Subcutaneous abdominal adipose tissue (tissue), 5 donors: Measurements from ENCODE around the gene MN1.
A peak's percentile ranks its signal among the peaks of the same experiment; 100 is the strongest.

Experiments used
- H3K27ac ChIP-seq: one replicate; pipeline ENCODE4 v1.7.0; 2013; ENCODE audit warnings: low read depth, mild to moderate bottlenecking, inconsistent platforms, low read length, moderate library complexity
- H3K27me3 ChIP-seq, 5 donors: one replicate each; pipeline ENCODE4 v1.7.0; 2013; ENCODE audit warnings: low read length in 5 of 5, inconsistent platforms in 1 of 5; ENCODE audit not compliant: control insufficient read depth in 5 of 5, insufficient read depth in 4 of 5
- H3K36me3 ChIP-seq, 5 donors: one replicate each; pipeline ENCODE4 v1.7.0; 2013; ENCODE audit warnings: low read length in 5 of 5; ENCODE audit not compliant: control insufficient read depth in 5 of 5, insufficient read depth in 5 of 5
- H3K4me1 ChIP-seq, 5 donors: one replicate each; pipeline ENCODE4 v1.7.0; 2013; ENCODE audit warnings: low read length in 5 of 5, mild to moderate bottlenecking in 3 of 5, moderate library complexity in 1 of 5; ENCODE audit not compliant: control insufficient read depth in 5 of 5, insufficient read depth in 5 of 5
- H3K4me3 ChIP-seq, 5 donors: one replicate each; pipeline ENCODE4 v1.7.0; 2013; ENCODE audit warnings: low read length in 5 of 5, low read depth in 1 of 5
- H3K9ac ChIP-seq, 5 donors: one replicate each; pipeline ENCODE4 v1.7.0; 2013; ENCODE audit warnings: low read length in 5 of 5, mild to moderate bottlenecking in 4 of 5, moderate library complexity in 3 of 5
- H3K9me3 ChIP-seq, 5 donors: one replicate each; pipeline ENCODE4 v1.7.0; 2013; ENCODE audit warnings: low read length in 5 of 5; ENCODE audit not compliant: control insufficient read depth in 5 of 5
- donor health status: healthy.
- donor health status: healthy.
- donor health status: healthy.
- donor health status: healthy.
- donor health status: healthy.

The MN1 gene

DNA sequence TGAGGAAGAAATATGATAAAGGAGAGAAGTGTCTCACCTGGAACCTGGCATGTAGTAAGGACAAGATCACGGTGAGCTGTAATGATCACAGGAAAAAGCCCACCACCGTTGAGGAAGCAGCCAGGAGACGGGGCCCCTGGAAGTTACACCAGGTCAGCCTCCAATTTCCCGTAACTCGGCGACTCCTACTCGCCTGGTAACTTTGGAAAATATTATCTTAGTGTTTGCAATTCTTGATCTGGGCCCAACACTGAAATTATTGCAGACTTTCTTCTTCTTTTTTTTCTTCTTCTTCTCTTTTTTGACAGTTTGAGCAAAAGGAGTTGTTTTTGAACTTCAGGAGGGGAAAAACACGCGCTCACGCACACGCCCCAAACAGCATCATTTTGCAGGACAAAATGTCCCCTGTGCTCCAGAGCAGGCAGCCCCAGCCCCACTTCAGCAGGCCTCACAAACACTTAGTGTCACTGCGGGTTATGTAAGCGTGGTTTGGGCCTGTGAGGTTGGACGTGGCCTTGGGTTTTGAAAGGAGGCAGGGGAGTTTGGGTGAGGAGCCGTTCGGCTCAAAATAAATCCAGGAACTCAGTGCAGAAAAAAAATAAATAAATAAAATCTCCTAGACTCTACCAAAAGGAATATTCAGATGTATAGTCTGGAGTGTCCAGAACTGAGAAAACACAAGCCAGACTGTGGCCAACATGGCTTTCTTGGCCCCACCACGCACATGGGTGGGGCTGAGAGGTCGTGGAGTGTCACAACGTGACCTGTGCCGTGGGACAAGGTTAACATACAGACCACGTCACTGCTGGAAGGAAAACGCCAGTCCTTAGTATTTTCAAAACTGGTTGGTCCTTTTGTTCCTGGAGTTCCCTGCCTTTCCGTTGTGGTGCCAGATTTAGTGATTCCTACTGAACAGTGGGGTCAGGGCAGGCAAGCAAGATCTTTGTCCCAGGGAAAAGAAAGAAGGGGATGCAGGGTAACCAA is 26.3 kb upstream of the MN1 start:
- Histone ChIP-seq H3K27me3 (no peaks in the 10 kb centered on the region), H3K4me3 (no peak overlapping the region), H3K27ac (no peak overlapping the region)

DNA sequence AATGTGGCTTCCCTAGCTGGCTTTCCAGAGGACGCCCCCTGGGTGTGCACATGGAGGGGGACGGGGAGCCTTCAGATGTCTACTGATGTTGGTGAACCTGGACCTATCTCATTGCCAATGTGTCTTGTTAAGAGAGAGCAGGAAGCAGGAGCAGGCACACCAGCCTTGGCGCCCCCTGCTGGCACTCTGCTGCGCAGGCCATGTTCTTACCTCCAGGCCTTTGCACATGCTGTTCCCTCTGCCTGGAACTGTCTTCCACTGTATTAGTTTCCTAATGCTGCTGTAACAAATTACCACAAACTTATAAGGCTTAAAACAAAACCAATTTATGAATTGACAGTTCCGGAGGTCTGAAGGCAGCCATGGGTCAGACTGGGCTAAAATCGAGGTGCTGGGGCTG is 23.6 kb upstream of the MN1 start:
- Histone ChIP-seq H3K27me3 (no peaks in the 10 kb centered on the region), H3K4me3 (no peak overlapping the region), H3K4me1 (peaks cover 0 to 6% (median 0%) of the 10 kb centered on the region in 5 donors), H3K9ac (no peak overlapping the region), H3K27ac (no peak overlapping the region), H3K36me3 (no peaks in the 10 kb centered on the region), H3K9me3 (no peaks in the 10 kb centered on the region)

More for the DNA sequence above, 26.3 kb upstream of the MN1 start:
- no peaks in the 10 kb centered on the region for H3K36me3 ChIP-seq
- H3K9ac ChIP-seq, result no peak overlapping the region
- H3K4me1 ChIP-seq, result peaks cover 0 to 6% (median 0%) of the 10 kb centered on the region in 5 donors
- H3K9me3 ChIP-seq, result no peaks in the 10 kb centered on the region

GRCh38 chr22:27823221-27823620 is 21.7 kb upstream of the MN1 start:
- H3K9ac ChIP-seq, result no peak overlapping the region
- peaks cover 0 to 6% (median 0%) of the 10 kb centered on the region in 5 donors for H3K4me1 ChIP-seq
- H3K27me3 ChIP-seq, result no peaks in the 10 kb centered on the region
- H3K27ac ChIP-seq, result no peak overlapping the region
- H3K9me3 ChIP-seq, result no peaks in the 10 kb centered on the region
- no peaks in the 10 kb centered on the region for H3K36me3 ChIP-seq
- no peak overlapping the region for H3K4me3 ChIP-seq

- no peaks in the 10 kb centered on the region for H3K9me3 ChIP-seq
- H3K4me3 ChIP-seq, result no peak overlapping the region
- no peaks in the 10 kb centered on the region for H3K36me3 ChIP-seq
- H3K27me3 ChIP-seq, result no peaks in the 10 kb centered on the region
- no peak overlapping the region for H3K9ac ChIP-seq
- H3K27ac ChIP-seq, result no peak overlapping the region
- H3K4me1 ChIP-seq, result no peaks in the 10 kb centered on the region
Measured at GRCh38 chr22:27820896-27821866, 19.6 kb upstream of the MN1 start.

GRCh38 chr22:27816552-27816951 is 15.0 kb upstream of the MN1 start:
- Histone ChIP-seq H3K9me3 (no peaks in the 10 kb centered on the region), H3K9ac (no peak overlapping the region), H3K4me1 (no peaks in the 10 kb centered on the region), H3K27ac (no peak overlapping the region), H3K27me3 (no peaks in the 10 kb centered on the region), H3K36me3 (no peaks in the 10 kb centered on the region), H3K4me3 (no peak overlapping the region)

DNA sequence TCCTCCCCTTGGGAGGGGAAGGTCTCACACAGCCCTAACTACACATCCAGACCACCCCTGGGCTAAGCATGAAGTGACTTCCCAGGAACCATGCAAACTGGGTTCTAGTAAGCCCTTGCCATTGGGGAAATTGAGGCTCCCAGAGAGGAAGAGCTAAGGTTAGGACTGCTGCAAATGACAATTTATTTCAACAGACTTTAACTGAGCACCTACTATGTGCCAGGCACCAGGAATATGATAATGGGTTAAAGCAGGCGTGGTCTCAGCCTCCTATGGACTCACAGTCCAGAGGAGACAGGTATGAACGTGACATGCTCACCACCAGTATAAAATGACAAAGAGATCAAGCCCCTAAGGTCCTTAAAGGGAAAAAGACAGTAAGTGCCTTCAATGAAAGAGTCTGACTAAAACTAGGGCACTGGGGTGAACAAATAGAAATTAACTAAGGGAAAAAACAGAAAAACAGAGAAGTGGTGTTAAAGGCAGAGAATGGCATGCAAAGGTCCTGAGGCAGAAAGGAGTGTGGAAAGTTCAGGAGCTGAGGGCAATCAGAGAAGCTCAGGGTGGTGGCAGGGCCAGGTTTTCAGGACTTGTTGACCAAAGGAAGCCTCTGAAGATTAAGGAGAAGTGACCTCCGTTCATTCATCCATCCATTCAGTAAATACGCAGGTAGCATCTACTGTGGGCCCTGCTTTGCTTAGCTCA is 14.4 kb upstream of the MN1 start:
- Histone ChIP-seq H3K36me3 (no peaks in the 10 kb centered on the region), H3K4me1 (peaks cover 0 to 5% (median under 1%) of the 10 kb centered on the region in 5 donors), H3K27ac (no peak overlapping the region), H3K27me3 (no peaks in the 10 kb centered on the region), H3K9ac (no peak overlapping the region), H3K9me3 (no peaks in the 10 kb centered on the region), H3K4me3 (no peak overlapping the region)

GRCh38 chr22:27814993-27815392 is 13.4 kb upstream of the MN1 start:
- Histone ChIP-seq H3K36me3 (no peaks in the 10 kb centered on the region), H3K9ac (no peak overlapping the region), H3K27me3 (no peaks in the 10 kb centered on the region), H3K27ac (no peak overlapping the region), H3K9me3 (no peaks in the 10 kb centered on the region), H3K4me3 (no peak overlapping the region), H3K4me1 (peaks cover 0 to 14% (median 10%) of the 10 kb centered on the region in 5 donors)

DNA sequence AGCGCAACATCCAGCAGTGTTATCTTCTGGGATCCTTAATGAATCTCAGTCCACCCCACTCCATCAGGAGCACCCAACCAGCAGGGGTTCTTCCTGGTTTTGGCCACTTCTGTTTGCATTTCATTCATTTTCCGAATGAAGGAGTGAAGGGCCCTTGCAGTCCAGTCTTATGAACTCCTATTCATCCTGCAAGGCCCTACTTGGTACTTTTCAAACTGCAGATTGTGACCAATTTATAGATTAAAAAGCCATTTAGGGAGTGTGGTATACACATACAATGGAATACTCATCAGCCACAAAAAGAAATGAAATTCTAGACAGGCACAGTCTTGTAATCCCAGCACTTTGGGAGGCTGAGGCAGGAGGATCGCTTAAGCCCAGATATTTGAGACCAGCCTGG is 10.2 kb upstream of the MN1 start:
- Histone ChIP-seq H3K9me3 (no peaks in the 10 kb centered on the region), H3K9ac (no peak overlapping the region), H3K27me3 (no peaks in the 10 kb centered on the region), H3K36me3 (no peaks in the 10 kb centered on the region), H3K27ac (no peak overlapping the region), H3K4me3 (no peak overlapping the region), H3K4me1 (peaks cover 0 to 16% (median 10%) of the 10 kb centered on the region in 5 donors)

DNA sequence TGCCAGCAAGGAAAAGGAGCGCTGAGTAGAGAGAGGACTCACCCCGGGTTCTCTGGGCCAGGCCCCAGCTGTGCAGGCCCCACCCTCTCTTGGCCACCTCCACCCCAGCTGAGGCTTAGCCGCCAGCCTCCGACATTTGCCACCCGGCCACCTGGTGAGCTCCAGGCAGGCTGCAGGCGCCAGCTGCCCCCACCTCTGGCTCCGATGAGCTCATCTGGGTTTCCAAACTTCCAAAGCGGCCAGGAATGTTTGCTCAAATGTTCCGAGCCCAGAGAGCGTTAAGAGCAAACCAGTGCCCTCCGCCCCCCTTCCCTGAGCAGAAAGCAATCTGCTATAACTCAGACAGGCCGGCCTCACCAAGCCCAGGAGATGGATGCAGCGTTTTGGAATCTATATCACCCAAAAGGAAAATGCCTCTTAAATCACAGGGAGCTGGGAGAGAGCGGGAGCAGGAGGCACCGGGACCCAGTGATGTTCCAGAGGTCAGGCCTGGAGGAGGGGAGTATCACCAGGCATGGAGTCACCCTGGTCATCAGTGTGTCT is 9.1 kb upstream of the MN1 start:
- peaks cover 0 to 16% (median 10%) of the 10 kb centered on the region in 5 donors for H3K4me1 ChIP-seq

More for the DNA sequence above, 9.1 kb upstream of the MN1 start:
- no peak overlapping the region for H3K27ac ChIP-seq
- no peaks in the 10 kb centered on the region for H3K27me3 ChIP-seq
- peak overlapping the region in 2 of 5 donors; percentile 15 to 33 for H3K4me3 ChIP-seq
- no peaks in the 10 kb centered on the region for H3K9me3 ChIP-seq
- peak overlapping the region in 1 of 5 donors; percentile 35 for H3K9ac ChIP-seq
- no peaks in the 10 kb centered on the region for H3K36me3 ChIP-seq
